NCI-H524 treated with DMSO at 0.1 percent for 48 hours (cell line): ENCODE data around the gene WDR31.
"Not testable (repeated sequence)": the region's sequence is repeated elsewhere in the genome, so short reads cannot be mapped to it uniquely, and the experiment has no call there.

ENCODE experiments used
- DNase-seq: peaks from one replicate; lab custom pipeline; 2025; lab: John Stamatoyannopoulos, UW

Gene WDR31

GRCh38 chr9:113340011-113340699 is at the start of gene WDR31:
TSS of gene WDR31 (minus strand) at chr9:113340275. CDS start at chr9:113332022, 8,253 bp downstream.
- DNase-seq, result peak; percentile 40

DNA sequence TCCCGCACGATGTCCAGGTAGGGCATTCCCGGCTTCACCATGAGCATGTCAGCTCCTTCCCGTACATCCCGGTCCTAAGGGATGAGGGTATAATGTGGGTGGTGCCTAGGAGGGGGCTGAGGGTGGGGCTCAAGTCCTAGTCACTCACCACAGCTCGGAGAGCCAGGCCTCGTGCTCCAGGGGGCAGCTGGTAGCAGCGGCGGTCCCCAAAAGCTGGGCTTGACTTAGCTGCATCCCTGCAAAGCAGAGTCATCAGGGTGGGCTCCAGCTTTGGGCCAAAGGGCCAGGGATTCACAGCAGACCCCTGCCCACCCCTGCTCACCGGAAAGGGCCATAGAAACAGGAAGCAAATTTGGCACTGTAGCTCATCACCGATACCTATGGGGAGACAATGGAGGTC is 49.4 kb upstream of the WDR31 start:
- DNase-seq, result no peak

- DNase-seq, result no peak
These were observed 48.8 kb upstream of the WDR31 start for GRCh38 chr9:113388833-113389232.

- no peak for DNase-seq
These were observed 47.6 kb upstream of the WDR31 start for GRCh38 chr9:113387560-113388230.

GRCh38 chr9:113386571-113387393 is 46.7 kb upstream of the WDR31 start:
- DNase-seq, result no peak

DNA sequence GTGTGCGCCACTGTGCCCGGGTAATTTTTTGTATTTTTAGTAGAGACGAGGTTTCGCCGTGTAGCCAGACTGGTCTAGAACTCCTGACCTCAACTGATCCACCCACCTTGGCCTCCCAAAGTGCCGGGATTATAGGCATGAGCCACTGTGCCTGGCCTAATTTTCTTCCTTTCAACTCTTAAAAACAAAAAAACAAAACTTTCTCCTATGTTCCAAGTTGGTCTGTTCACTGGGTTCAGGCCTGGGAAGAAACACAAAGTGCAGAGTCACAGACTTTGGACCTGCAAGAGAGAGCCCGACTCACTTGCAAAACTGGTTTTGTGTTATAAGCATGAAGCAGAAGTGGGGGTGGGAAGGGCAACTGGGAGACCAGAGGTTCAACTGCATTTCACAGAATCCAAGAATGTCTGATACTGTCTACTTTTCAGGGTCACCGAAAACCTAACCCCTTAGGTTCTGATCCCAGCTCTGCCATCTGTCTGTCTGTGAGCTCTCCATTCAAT is 41.9 kb upstream of the WDR31 start:
- DNase-seq, result no peak

GRCh38 chr9:113381441-113381840 is 41.4 kb upstream of the WDR31 start:
- not testable (repeated sequence) for DNase-seq

- DNase-seq, result no peak
These were observed 40.8 kb upstream of the WDR31 start for GRCh38 chr9:113380869-113381378.

- not testable (repeated sequence) for DNase-seq
These were observed 39.7 kb upstream of the WDR31 start for GRCh38 chr9:113379829-113380210.

DNA sequence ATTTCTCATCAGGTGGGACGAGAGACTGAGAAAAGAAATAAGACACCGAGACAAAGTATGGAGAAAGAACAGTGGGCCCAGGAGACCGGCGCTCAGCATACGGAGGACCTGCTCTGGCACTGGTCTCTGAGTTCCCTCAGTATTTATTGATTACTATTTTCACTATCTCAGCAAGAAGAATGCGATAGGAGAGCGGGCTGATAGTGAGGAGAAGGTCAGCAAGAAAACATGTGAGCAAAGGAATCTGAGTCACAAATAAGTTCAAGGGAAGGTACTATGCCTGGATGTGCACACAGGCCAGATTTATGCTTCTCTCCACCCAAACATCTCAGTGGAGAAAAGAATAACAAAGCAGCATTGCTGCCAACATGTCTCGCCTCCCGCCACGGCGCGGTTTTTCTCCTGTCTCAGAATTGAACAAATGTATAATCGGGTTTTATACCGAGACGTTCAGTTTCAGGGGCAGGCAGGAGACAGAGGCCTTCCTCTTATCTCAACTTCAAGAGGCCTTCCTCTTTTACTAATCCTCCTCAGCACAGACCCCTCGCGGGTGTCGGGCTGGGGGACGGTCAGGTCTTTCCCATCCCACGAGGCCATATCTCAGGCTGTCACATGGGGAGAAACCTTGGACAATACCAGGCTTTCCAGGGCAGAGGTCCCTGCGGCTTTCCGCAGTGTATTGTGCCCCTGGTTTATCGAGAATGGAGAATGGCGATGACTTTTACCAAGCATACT is 39.2 kb upstream of the WDR31 start:
- DNase-seq, result not testable (repeated sequence)

DNA sequence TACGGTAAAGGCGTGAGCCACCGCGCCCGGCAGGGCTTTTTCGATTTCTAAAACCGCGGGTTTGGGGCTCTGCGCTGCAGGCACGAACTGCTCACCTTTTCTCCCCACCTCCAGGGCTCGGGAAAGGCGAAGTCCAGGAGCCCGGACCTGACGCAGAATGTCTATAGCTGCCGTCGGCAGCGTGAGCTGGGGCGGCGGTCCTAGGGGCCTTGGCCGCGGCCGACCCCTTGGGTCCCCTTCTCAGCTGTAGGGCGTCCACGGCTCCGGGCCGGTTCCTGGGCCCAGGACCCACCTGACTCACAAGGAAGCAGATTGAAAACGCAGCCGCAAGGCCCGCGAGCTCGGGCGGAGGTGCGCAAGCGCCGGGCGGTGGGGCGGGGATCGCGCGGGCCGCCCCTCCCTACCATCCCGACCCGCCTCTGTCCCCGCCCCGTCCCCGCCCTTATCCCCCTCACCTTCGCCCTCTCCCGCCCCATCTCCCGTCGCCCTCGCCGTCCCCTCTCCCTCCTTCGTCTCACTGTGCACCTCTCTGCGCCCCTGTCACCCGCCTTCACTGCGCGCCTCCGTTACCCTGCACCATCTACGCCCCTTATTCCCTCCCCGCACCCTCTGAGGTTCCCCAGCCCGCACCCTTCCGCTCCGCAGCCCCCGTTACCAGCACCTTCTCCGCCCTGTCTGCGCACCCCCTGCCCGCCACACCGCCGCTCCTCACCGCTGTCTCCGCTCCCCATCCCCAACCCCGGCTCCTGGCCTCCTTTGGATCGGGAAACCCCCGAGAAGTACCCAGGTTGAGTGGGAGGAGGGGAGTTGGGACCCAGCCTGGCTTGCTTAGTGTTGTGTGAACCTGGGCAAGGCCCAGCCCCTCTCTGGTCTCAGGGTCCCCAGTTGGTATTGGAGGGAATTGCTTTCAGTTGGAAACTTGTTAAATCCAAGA is 36.8 kb upstream of the WDR31 start, which contains the start of gene HDHD3:
TSS of gene HDHD3 (minus strand) at position 353 of the 934 bp plus-strand sequence. CDS start 2,632 bp downstream, outside the sequence.
- peak; percentile 34 for DNase-seq

DNA sequence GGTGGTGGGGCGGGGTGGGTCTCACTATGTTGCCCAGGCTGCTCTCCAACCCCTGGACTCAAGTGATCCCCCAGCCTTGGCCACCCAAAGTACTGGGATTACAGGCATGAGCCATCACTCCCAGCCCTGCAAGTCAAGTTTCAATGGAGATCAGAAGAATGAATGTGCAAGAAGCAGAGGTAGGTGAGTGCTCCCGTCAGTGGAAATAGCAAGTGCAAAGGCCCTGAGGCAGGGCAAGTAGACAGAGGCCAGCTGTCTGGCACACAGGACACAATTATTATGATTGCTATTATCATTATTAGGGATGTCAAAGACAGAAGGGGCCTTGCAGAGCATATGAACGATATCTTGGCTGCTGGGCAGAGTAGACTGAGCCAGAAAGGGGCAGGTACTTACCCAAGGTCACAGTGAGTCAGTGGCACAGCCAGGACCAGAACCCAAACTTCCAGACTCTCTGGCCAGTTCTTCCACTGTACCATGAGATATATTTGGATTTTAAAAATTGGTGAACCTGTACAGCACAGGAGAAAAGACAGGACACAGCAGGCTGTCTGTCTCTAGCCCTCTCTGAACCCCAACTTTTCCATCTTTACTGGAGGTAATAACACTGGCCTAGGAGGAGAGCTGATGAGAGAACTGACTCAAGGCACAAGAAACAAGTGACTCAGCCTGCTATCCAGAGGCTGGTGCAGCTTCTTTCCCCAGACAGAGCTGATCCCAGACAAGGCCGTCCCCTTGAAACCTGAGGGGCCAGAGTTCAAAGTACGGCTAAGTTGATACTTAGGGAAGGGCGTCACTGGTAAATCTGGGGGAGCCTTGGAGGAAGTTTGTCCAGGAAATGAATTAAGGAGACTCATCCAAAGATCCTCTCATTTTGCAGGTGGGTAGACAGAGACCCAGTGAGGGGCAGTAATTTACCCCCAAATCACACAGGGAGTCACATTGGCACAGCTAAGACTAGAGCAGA is 35.3 kb upstream of the WDR31 start:
- DNase-seq, result no peak

DNA sequence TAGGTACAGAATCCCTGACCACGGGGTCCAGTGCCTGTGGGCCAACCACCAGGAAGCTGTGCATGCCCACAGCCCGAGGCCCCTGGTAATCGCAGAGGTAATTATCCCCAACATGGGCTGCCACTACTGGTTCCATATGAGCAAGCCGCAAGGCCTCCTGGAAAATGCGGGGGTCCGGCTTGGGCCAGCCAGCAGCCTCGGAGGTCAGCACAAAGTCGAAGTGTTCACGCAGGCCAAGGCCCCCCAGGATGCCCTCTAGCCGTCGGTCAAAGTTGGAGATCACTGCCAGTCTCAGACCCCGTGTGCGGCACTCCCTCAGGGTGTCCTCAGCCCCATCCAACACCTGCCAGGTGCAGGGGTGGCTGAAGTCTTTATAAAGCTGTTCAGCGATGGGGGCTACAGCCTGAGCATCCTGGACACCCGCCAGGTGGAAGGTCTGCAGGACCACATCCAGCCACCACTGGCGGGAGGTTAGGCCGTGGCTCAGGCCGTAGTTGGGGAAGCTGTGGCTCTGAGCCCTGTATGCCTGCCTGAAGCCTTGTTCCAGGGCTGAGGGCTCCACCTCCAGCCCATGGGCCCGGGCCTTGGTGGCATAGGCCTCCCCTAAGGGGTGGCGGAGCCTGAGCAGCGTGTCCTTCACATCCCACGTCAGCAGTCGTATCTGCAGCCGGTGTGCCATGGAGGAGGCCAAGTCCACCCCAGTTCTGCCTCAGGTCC is 33.8 kb upstream of the WDR31 start:
- no peak for DNase-seq

- no peak for DNase-seq
These were observed 33.2 kb upstream of the WDR31 start for GRCh38 chr9:113373256-113373655.

- DNase-seq, result no peak
These were observed 32.0 kb upstream of the WDR31 start for GRCh38 chr9:113372059-113372458.

DNA sequence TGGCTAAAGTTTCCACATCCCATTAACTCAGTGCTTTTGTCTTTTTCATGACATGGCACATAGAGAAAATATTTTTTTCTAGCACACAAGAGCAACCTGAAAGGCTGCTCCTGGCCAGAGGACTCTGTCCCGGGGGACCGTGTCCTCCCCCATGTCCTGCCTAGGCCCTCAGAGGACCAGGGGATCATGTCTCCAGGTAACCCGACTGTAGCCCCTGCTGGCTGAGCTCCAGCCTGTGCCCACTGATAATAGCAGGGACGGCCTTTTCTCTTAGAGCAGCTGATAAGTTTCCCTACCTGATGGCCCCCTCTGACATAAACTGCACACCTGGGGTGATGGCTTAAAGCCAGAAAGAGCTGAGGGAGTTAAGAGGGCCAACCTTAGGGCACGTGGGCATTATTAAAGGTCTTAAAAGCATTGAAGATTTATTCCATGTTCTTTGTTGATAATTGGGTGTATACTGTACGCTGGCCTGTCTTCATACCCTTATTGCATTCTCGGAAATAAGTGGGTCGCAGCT is 30.8 kb upstream of the WDR31 start:
- DNase-seq, result no peak

DNA sequence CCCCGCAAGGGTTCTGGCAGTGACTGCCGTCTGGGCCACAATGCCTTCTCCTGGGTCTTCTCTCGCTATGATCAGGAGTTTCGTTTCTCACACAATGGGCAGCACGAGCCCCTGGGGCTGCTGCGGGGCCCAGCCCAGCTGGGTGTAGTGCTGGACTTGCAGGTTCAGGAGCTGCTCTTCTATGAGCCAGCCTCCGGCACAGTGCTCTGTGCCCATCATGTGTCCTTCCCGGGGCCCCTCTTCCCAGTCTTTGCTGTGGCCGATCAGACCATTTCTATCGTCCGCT is 29.7 kb upstream of the WDR31 start:
- DNase-seq, result no peak
